ENCODE data around the gene COL23A1.
A peak's percentile ranks its signal among the peaks of the same experiment; 100 is the strongest.

COL23A1 gene

DNA sequence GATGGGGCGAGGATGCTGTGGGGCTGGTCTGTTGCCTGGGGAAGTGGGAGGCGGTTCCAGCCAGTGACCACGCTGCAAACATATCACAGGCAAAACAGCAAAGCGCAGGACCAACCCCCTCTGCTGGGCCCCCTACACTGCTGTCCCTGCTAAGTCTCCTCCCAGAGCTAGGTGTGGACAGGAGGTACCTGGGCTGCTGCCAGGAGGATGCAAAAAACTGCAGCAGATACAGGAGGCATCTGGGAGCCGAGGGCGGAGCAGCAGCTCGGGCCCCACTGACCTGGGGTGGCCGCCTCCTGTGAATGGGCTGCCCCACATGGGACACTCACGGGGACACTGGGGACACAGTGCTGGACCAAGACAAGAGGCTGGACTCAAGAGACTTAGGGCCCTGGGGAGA is 309.6 kb downstream of the COL23A1 start:
- DNase-seq (ENCODE audit: low read depth): no peak

DNA sequence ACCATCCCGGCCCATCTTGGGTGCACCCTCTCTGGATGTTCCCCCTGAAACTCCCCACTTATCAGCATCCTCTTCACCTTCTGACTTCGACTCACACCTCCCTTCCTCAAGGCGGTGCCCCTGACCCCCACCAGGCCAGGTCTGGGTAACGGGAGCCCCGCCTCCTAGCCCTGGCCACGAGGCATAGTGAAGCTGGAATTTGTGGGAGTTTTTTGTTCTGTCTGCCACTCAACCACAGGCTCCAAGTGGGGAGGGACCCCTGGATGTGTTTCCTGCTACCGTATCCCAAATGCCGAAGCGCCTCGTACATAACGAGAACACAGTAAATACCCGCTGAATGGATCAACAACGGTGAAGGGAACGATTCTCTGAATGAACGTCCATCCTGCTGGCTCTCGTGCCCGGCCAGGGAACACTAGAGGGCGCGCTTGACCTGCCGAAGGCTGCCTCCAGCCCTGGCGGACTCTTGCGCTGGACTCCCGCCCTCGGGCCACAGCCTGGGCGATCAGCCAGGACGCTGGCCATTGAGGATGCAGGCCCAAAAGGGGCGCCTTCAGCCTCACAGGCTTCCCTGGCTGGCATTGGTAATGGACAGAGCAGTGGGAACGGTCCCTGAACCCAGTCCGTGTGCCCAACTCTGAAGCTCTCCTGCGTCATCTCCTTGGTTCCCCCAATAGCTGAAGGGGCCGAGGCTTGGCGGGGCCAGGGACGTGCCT is 310.3 kb downstream of the COL23A1 start:
- peak; percentile 56 for DNase-seq (ENCODE audit: low read depth)

DNA sequence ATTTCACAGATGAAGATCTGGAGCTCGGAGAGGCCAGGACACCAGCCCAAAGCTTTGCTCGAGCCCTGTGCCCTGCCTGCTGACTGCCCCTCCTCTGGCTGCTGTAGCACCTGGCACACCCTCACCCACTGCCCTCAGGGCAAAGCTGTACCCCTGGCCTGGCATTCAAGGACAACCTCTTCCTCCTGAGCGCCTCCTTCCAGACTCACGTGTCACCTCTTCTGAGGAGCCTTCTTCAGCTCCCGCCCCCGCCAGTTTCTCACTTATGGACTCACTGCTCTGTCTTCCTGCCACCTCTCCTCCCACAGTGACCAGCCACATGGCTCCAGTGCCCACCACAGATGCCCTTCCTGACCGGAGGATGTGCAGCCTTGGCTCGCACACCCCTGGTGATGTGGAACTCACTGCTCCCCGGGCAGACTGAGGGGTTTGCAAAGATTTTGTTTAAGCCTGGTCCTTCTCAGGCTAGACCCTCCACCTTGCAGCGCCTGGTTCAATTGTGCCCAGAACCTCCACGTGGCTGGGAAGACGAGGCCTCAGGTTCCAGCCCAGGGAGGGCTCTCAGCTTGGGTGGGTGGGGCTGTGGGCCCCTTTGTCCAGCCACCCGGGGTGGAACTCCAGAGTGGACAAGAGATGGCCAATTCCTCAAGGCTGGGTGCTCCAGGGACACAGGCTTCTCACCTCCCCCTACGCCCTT is 311.0 kb downstream of the COL23A1 start:
- no peak for DNase-seq (ENCODE audit: low read depth)

DNA sequence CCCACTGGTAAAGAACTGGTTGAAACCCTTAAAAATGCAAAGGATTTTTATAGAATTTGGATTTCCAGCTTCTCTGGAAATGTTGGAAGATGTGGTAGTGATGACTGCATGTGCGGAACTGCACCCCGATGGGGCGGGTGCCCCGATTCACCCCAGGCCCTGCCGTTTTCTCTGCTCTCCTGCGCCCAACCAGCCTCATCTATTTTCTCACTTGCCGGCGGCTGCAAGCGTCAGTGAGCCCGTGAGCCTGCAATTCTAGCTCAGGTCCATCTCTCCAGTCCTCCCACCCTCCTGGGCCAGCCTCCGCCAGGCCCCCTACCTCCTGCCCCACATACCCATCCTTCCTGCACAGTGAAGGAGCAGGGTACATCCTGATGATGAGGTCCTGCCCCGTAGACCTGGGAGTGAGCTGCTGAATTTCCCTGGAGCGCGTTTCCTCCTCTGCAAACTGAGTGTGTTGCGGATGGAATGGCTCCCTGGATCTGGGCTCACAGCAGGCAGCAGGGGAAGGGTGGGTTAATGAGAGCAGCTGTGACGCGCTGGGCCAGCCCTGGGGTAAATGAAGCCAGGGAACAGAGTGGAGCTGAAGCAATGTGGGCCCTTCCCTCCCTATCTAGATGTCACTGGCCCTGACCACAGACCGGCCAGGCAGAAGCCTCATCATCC is 311.7 kb downstream of the COL23A1 start:
- no peak for DNase-seq (ENCODE audit: low read depth)

DNA sequence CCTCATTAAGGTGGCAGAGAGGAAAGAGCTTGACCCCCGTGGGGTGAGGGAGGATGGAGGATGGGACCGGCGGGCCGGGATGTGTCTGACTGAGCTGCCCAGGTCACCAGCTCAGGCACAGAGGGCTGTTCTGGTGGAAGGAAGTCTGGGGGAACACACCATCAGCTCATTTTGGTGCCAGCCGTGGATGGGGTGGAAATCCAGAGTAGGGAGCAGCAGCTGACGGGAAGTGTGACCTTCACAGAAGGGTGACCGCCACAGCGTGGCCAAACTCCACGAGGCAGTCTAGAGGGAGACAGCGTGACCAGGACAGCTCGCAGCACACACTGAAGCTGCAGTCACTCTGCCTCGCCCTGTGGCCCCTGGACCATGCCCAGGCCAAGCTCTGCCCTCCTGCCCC is 312.3 kb downstream of the COL23A1 start:
- no peak for DNase-seq (ENCODE audit: low read depth)

DNA sequence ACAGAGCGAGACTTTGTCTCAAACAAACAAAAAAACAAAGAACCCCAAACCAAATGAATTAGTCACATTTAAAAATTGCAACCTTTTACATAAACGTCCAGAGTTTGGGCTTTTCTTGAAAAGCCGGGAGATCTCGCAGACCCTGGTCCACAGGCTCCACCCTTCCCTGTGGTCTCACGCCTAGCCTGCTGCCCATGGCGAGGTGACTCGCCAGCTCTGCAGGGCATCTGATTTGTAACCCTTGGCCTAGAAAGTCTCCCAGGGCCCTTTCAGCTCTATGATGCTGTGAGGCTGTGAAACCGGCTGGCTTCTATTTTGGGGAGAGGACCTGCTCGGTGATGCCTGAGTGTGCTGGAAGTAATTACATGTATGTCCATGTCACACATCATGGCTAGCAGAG is 312.8 kb downstream of the COL23A1 start:
- no peak for DNase-seq (ENCODE audit: low read depth)

DNA sequence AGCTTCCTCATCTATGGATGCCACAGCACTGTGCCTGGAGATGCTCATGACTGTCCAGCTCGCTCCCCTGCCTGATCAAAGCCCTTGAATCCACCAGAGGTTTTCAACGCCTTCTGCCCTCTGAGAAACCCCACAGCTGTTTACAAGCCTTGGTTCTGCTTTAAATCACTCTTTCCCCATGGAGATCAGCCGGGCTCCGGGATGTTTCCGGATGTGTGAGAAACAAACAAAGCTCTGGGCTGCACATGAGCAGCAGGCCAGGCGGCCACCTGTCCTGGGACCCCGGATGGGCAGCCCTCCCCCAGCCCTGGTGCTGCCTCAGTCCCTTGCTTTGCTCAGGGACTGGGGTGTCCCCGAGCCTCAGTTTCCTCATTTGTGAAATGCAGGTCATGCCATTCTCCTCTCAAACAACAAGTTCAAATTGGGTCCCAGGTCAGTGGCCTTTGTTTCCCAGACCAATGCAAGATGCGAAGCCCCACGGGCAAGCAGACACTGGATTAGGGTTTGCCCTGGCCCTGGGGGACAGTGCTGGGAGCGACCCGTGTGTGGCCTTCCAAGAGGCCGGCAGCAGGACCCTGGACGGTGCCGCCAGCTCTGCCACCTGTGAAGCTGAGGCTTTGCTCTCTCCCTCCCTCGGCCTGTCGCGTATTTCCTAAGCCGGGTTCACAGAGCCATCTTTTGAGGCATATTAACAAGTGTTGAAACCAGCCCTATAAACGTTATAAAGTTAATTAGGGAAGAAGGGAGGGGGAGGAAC is 315.2 kb downstream of the COL23A1 start:
- DNase-seq (ENCODE audit: low read depth): no peak

DNA sequence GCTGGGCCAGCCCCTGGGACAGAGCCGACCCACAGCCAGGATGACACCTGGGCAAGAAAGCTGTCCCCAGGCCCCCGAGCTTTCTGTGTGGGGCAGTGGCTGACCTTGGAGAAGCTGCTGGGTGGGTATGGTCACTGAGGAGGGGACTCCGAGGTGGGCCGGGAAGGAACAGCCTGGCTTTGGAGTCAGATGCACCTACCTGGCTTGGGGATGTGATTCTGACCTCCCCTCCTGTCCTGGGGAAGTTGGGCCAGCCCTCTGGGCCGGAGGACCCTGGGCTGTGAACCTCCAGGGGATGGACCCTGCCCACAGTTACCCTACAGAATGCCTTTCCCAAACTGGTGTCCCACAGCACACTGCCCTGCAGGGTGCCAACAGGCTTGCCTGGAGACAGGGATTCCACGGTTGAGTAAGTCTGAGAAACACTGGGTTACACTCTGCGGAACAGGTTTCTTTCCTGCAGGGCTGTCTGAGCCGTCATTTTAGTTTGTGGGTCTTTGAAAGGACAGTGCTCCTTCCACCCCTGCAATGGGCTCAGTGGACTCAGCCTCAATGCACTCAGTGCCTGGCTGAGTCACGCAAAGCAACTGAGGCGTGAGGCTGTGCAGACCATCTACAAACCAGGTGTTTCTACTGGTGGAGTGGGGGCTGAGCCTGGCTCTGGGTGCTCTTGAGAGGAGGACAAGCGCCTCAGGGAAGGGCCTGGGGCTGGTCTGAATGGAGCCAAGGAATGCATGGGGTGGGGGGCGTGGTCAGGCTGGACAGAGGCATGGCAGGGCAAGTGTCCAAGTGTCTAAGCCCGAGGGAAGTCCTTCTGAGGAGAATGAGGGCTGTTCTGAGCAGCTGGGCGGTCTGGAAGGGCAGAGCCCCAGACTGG is 316.3 kb downstream of the COL23A1 start:
- no peak for DNase-seq (ENCODE audit: low read depth)

DNA sequence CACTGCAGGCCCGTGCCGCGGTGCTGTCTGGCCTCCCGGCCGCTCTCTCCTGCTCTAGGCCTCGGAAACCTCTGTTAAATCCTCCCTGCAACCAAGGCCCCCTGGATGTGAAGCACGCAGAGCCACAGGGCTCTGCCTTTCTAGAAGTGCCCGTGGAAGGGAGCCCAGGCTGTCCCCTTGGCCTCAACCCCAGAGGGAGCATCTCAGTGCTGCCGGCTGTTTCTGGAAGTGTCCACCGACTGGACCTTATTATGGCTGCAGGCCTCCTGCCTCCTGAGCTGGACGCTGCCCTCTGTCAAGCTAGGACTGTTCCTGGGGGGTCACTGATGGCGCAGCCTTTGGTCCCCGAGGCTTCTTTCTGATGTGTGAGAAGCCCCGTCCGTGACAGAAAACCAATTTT is 317.2 kb downstream of the COL23A1 start:
- no peak for DNase-seq (ENCODE audit: low read depth)

DNA sequence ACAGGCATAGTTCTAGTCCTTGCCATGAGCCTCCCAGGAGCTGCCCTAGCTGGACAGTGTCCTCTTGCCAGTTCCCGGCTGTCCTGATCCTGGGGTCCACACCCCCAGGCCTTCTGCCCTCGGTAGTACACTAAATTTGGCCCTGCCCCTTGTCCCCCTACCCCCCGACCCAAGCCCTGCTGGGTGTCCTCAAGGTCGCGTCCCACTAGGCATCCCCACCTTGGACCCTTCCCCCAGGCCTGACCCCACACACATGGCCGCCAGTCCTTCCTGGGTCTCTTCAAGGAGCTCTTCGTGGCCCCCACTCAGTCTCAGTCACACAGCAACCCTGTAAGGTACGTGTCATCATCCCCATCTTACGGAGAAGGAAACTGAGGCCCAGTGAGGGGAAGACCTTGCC is 317.6 kb downstream of the COL23A1 start:
- DNase-seq (ENCODE audit: low read depth): no peak

DNA sequence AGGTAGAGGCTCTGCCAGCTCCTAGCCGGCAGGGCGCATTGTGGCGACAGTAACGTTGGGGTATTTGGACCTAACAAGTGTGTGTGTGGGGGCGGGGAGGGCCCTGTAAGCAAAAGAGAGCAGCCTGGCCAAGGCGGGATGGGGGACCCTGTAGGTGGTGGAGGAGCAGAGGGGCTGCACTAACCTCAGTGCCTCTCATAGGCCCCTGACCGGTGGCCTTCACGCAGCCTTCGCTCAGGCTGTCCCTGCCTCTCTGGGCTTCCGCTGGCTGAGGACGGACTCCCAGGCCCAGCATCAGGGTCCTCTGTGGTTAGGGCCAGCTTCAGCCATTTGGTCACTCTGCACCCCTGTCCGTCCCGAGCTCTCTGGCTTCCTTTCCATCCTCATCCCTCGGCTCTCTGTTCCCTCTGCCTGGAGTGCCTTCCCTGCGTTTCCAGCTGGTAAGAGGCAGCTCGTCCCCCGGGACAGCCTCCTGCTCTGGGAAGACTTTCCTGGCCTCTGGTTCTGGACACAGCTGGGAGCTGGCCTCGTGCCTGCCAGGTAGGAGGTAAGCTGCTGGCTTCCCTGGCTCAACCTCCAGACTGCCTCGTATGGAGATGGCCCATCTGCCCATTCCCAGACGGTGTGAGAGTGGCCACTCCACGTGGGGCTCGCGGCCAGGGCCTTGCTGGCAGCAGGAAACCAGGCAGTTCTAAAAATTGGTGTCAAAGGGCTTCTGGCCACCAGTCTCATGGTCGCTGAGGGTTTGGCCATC is 318.3 kb downstream of the COL23A1 start:
- no peak for DNase-seq (ENCODE audit: low read depth)

DNA sequence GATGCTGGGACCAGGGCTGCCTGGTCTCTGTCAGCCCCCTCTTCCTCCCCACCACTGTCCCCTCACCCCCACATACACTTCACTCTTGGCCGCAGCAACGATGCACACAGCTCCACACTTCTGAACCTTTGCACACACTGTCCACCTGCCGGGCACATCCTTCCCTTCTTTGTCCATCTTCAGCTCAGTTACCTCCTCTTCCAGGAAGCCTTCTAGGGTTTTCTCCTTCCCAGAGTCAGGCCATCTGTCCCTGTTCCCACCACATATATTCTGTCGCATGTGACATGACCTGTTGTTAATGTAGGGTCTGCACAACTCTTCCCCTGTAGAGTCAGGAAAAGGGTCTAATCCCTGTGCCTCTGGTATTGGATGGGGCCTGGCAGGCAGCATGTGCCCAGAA is 319.0 kb downstream of the COL23A1 start:
- no peak for DNase-seq (ENCODE audit: low read depth)

DNA sequence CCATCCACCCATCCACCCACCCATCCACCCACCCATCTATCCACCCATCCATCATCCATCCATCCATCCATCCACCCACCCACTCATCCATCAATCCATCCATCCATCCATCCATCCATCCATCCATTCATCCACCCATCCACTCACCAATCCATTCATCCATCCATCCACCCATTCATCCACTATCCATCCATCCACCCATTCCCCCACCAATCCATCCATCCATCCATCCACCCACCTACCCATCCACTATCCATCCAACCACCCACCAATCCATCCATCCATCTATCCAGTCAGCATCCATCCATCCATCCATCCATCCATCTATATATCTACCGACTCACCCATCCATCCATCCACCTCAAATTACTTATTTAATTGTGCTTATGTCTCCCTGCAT is 320.7 kb downstream of the COL23A1 start:
- no peak for DNase-seq (ENCODE audit: low read depth)

DNA sequence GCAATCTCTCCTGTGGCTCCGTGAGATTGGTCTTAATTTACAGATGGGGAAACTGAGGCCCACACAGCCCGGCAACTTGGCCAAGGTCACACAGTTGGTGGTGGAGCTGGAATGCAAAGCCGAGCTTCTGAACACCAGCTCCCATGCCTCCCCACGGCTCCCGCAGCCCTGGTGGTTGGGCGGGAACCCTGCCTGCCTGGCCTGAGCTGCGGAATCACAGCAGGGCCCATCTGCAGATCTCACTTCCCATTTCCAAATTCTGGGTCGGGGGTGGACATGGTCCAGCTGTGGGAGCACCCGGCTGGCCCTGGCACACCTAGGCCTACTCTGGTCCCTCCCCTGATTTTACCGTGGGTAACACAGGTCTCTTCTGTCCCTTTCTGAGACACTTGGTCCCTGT is 322.3 kb downstream of the COL23A1 start:
- no peak for DNase-seq (ENCODE audit: low read depth)

DNA sequence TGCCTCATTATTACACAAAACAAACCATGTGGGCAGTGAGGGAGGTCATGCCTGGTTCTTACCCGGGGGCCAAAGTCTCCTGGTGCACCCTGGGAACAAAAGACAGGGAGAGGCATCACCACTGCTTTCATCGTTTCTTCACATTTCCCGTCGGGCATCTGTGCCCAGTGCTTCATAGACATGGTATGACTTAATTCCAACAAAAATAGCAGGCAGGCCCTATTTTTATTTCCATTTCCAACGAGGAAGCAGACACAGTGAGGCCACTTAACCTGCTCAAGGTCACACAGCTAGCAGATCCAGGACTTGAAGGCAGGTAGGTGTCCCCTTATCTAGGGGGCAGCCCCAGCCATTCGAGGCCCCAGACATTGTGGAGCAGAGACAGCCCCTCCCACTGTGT is 322.9 kb downstream of the COL23A1 start:
- no peak for DNase-seq (ENCODE audit: low read depth)

DNA sequence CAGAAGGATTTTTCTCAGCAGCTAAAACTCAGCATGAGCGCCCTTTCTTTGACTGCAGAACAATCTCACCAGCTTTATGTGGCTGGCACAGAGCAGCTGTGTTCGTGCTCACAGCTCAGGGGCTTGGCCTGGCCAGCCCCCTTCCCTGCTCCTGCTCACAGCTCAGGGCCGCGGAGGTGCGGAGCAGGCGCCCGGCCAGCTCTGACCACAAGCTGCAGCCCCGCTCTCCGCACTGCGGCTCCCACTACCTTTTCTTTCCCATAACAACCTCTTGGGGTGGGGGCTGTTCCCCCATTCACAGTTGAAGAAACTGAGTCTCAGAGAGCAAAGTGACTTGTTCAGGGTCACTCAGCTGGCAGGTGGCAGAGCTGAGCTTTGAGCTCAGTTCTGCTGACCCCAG is 323.6 kb downstream of the COL23A1 start:
- DNase-seq (ENCODE audit: low read depth): no peak

DNA sequence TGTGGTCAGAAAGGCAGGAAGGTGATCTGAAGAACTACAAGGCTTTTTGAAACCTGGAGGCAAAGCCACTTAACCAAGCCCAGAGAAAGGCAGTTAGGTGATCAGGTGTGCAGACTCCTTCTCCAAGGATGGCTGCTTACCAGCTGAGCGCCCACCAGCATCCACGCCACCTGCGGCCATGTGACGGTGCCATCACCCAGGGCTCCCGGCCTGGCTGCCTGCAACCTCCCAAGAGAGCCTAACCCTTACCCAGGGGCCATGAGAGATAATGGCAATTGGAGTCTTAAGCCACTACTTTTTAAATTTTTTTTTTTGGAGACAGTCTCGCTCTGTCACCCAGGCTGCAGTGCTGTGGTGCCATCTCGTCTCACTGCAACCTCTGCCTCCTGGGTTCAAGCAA is 324.4 kb downstream of the COL23A1 start:
- no peak for DNase-seq (ENCODE audit: low read depth)

DNA sequence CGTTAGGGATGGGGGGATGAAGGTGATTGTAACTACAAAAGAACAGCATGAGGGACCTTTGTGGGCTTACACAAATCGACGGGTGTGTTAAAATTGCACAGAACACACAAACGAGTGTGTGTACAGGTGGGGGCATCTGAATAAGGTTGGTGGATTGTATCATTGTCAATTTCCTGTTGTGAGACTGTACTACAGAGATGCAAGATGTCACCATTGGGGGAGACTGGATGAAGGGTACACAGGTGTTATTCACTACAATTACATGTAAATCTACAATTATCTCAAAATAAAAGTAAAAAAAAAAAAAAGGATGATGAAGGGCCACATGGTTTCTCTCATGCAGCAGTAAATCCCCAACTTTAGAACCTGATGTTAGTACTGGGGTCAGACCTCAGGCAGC is 326.1 kb downstream of the COL23A1 start:
- no peak for DNase-seq (ENCODE audit: low read depth)

DNA sequence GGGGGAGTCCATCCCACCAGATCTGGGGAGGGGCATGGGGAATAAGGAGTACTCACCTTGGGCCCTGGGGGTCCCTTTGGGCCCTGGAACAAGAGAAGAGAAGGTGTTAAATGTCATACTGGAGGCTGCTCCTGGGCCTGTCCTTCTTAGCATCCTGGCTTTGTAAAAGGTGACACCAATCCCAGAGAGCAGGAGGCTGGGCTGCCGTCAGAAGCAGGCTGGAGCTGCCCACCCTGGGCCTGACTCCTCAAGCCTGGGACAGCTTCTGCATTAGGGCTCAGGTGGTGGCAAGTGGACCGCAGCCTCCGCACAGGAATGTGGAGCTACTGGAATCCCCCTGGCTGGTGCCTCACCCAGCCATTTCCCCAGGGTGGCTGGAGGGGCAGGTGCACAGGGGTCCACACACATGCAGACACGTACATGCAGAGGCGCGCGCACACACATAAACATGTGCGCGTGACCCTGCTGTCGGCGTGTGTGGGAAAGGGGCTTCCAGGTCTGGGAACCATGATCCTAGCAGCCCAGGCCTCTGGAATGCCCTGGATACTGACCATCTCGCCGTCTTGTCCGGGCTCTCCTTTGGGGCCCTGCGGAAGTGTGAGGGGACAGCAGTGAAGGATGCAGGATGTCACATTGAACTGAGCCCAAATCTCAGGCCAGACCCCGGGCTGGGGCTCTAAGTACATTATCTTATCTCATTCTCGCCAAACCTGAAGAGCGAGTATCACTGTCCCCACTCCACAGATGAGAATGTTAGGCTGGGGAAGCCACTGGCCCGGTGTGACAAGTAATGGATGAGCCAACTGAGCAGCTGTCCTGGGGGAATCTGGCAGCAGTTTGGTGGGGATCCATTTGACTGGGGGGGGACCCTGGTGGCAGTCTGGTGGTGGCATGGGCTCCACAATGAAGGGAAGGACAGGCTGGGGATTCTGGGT is 328.3 kb downstream of the COL23A1 start:
- no peak for DNase-seq (ENCODE audit: low read depth)
